Gastroesophageal sphincter (tissue), 4 donors: ENCODE results near the gene TRDN. TPM values are rescaled to one million over a fixed set of nuclear protein-coding genes. Genes with fewer than 3 reads are reported as not detected.

ENCODE experiments used
- ATAC-seq: fragments of 150-250 bp; one replicate; pipeline ENCODE4 v1.9.1; 2016; ENCODE audit warnings: mild to moderate bottlenecking, moderate library complexity
- H3K27ac ChIP-seq, 4 donors: fragments of 200-600 bp; sonication (generic) in 3 of 4; 1 replicate in 3 of 4; 2 replicates in 1 of 4; pipeline ENCODE4 v1.5.1; 2016 to 2019
- H3K27me3 ChIP-seq: fragments of 200-600 bp; sonication (generic); one replicate; pipeline ENCODE4 v1.5.1; 2019
- H3K36me3 ChIP-seq, 2 donors: fragments of 200-600 bp; sonication (generic); one replicate each; pipeline ENCODE4 v1.5.1; 2019; ENCODE audit warnings: control low read depth in 1 of 2
- H3K4me1 ChIP-seq, 3 donors: fragments of 200-600 bp; sonication (generic); 1 replicate in 2 of 3; 2 replicates in 1 of 3; pipeline ENCODE4 v1.5.1; 2016 to 2019; ENCODE audit warnings: control low read depth in 2 of 3
- H3K4me3 ChIP-seq, 2 donors: fragments of 200-600 bp; sonication (generic); one replicate each; pipeline ENCODE4 v1.5.1; 2019; ENCODE audit warnings: mild to moderate bottlenecking in 1 of 2, moderate library complexity in 1 of 2
- H3K9me3 ChIP-seq, 3 donors: fragments of 200-600 bp; sonication (generic); one replicate each; pipeline ENCODE4 v1.5.1; 2017 to 2019; ENCODE audit warnings: control low read depth in 2 of 3
- EP300 ChIP-seq: sonication (generic); formaldehyde crosslinking; IDR thresholded peaks from one replicate; pipeline ENCODE4 v1.6.1; 2017; ENCODE audit warnings: antibody characterized with exemption, mild to moderate bottlenecking
- POLR2A ChIP-seq, 2 donors: fragments of 450-650 bp; IDR thresholded peaks; one replicate each; pipeline ENCODE4 v1.6.1; 2017; ENCODE audit warnings: antibody characterized with exemption in 2 of 2, mild to moderate bottlenecking in 2 of 2, moderate library complexity in 1 of 2
- POLR2AphosphoS5 ChIP-seq: sonication (generic); formaldehyde crosslinking; IDR thresholded peaks from one replicate; pipeline ENCODE4 v1.6.1; 2017; ENCODE audit warnings: antibody characterized with exemption
- WGBS, 2 donors: methylation state at CpG; one replicate each; pipeline ENCODE4 v1.1.5; 2018; ENCODE audit warnings: low coverage in 1 of 2; 5-methylcytosine and 5-hydroxymethylcytosine counted together
- total RNA-seq, 4 donors: library from RNA; depleted of rRNA; stranded (reverse); fragments of >200 nt; gene quantifications; one replicate each; pipeline ENCODE4 v1.1.0, GENCODE V29; 2016
- TF ChIP-seq, protein P1 (sequence below), 4 experiments: fragments of 200-600 bp in 2 of 4; fragments of 450-650 bp in 2 of 4; sonication (generic) in 1 of 4; IDR thresholded peaks; one replicate each; pipeline ENCODE4 v1.5.1; 2017 to 2019; ENCODE audit warnings: antibody characterized with exemption in 4 of 4, mild to moderate bottlenecking in 2 of 4, moderate library complexity in 2 of 4

The TRDN gene
- total RNA-seq, 4 donors from 2014 or later = not detected

DNA sequence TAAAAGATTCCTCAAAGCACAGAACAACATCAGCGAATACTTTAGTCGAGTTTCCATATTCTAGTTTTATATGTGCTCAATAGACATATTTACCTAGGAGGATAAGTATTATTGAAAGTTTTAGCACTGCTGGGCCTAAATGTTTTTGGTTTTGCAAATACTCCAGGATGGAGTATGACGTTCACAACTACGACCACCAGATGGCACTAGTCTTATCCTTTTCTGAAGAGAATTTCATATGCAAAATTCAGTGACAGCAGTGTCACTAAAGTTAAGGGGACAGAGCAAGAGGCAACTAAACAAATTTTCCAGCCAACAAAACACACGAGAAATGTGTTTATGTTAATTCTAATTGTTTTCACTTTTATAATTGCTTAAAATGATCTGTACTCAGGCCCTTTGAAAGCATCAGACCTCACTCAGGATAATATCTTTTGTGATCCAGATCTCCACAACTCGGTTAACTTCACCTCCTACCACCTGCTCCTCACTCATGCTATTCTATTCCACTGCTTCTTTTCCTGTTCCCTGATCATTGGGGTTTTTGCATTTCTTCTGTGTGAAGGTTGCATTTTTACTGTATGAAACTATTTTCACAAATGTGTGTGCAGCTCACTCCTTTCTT is 220.8 kb downstream of the TRDN start:
- no peak for TF ChIP-seq POLR2AphosphoS5
- TF ChIP-seq, protein P1, sequence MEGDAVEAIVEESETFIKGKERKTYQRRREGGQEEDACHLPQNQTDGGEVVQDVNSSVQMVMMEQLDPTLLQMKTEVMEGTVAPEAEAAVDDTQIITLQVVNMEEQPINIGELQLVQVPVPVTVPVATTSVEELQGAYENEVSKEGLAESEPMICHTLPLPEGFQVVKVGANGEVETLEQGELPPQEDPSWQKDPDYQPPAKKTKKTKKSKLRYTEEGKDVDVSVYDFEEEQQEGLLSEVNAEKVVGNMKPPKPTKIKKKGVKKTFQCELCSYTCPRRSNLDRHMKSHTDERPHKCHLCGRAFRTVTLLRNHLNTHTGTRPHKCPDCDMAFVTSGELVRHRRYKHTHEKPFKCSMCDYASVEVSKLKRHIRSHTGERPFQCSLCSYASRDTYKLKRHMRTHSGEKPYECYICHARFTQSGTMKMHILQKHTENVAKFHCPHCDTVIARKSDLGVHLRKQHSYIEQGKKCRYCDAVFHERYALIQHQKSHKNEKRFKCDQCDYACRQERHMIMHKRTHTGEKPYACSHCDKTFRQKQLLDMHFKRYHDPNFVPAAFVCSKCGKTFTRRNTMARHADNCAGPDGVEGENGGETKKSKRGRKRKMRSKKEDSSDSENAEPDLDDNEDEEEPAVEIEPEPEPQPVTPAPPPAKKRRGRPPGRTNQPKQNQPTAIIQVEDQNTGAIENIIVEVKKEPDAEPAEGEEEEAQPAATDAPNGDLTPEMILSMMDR (IDR thresholded peaks at IDR 0.05) = peak; percentile 32 to 69 (median 52)
- Histone ChIP-seq H3K27ac (no peak overlapping the region), H3K27me3 (no peaks in the 10 kb centered on the region), H3K36me3 (no peaks in the 10 kb centered on the region), H3K4me3 (no peak overlapping the region), H3K9me3 (no peaks in the 10 kb centered on the region), H3K4me1 (no peaks in the 10 kb centered on the region)
- no peak for ATAC-seq
- WGBS, 2 donors = 12 to 15% methylated on average over 6 of the region's 6 CpGs

DNA sequence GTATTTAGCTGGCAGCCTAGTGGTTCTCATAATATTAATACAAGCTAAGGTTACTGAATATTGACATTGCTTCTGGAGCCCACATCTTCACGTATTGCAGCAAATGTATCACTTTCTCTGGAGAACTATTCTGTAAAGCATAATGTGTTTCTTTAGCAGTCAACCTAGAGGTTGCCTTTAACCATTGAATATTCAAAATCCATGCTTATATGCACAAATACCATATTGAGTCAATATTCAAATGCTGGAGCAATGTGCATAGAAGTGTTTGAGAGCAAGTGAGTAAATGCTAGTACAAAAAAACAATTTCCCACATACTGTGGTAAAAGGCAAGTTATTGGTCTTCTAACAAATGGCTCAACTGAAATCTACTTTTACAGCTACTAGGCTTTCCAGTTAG is 231.8 kb downstream of the TRDN start:
- Histone ChIP-seq H3K27ac (no peak overlapping the region), H3K4me3 (no peak overlapping the region), H3K4me1 (no peaks in the 10 kb centered on the region), H3K36me3 (no peaks in the 10 kb centered on the region), H3K27me3 (no peaks in the 10 kb centered on the region), H3K9me3 (no peaks in the 10 kb centered on the region)
- WGBS, 2 donors = 77 to 91% methylated on average over 1 of the region's 1 CpG
- no peak for ATAC-seq
- no peak for TF ChIP-seq POLR2AphosphoS5
- no peak for TF ChIP-seq EP300
- no peak for TF ChIP-seq POLR2A (IDR thresholded peaks at IDR 0.05)
- TF ChIP-seq, protein P1 (IDR thresholded peaks at IDR 0.05) = no peak

DNA sequence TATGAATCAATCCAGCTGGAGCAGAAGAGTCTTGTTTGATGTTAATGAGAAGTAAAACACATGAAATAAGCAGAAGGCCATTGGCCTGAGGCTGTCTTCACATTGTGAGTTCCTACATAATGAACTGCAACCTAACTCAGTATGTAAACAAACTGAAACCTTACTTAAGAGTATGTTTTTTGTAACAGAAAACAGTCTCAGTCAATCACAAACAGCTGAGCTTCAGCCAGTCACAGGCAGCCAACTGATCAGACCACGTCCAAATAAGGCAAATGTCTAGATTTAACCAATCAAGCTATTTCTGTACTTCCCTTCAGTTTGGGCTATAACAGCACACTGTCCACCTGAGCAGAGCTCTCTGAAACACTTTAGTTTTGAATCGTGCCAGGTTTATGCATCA is 234.7 kb downstream of the TRDN start:
- H3K4me3 ChIP-seq = no peak overlapping the region
- no peaks in the 10 kb centered on the region for H3K9me3 ChIP-seq
- H3K27me3 ChIP-seq = no peaks in the 10 kb centered on the region
- TF ChIP-seq POLR2AphosphoS5 = no peak
- no peak for TF ChIP-seq POLR2A (IDR thresholded peaks at IDR 0.05)
- no peak for TF ChIP-seq EP300
- TF ChIP-seq, protein P1 (IDR thresholded peaks at IDR 0.05) = no peak
- WGBS, 2 donors = 28 to 60% methylated on average over 2 of the region's 2 CpGs
- H3K27ac ChIP-seq = no peak overlapping the region
- H3K36me3 ChIP-seq = no peaks in the 10 kb centered on the region
- H3K4me1 ChIP-seq = no peaks in the 10 kb centered on the region
- no peak for ATAC-seq

DNA sequence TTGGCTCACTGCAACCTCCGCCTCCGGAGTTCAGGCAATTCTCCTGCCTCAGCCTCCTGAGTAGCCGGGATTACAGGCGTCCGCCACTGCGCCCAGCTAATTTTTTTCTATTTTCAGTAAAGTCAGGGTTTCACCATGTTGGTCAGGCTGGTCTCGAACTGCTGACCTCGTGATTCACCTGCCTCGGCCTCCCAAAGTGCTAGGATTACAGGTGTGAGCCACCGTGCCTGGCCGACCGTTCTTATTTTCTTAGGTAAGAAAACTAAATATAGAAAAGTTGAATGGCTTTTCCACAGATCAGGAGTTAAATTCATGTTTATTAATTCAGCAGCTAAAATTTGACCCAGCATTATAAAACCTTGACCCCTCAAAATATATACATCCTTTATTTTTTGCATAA is 238.7 kb downstream of the TRDN start:
- no peaks in the 10 kb centered on the region for H3K27me3 ChIP-seq
- TF ChIP-seq POLR2A (IDR thresholded peaks at IDR 0.05) (no peak), EP300 (no peak), POLR2AphosphoS5 (no peak)
- TF ChIP-seq, protein P1 (IDR thresholded peaks at IDR 0.05) = no peak
- H3K36me3 ChIP-seq = no peaks in the 10 kb centered on the region
- H3K27ac ChIP-seq = no peak overlapping the region
- no peak for ATAC-seq
- H3K9me3 ChIP-seq = no peaks in the 10 kb centered on the region
- no peak overlapping the region for H3K4me3 ChIP-seq
- 50 to 81% methylated on average over 2 to 11 of the region's 12 CpGs for WGBS, 2 donors
- no peaks in the 10 kb centered on the region for H3K4me1 ChIP-seq

DNA sequence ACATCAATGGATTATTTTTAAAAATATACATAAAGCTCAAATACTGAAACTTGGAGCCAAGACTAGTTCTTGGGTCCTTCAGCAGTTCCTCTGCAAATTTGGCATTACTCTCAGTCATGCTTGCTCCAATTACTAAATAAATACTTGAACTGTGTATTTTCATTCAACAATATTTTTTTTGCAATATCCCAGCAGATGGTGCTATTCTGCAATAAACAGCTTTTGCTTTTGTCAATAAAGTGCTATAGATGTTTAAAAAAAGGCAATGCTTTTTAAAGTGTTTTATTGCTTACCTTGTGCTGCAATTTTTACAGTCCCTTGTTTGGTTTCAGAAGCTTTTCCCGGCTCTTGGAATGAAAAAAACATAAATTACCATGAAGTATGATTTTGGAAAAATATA is 243.4 kb downstream of the TRDN start:
- Histone ChIP-seq H3K27me3 (no peaks in the 10 kb centered on the region), H3K36me3 (no peaks in the 10 kb centered on the region), H3K4me1 (no peaks in the 10 kb centered on the region), H3K9me3 (no peaks in the 10 kb centered on the region), H3K4me3 (no peak overlapping the region), H3K27ac (no peak overlapping the region)
- ATAC-seq = no peak
- TF ChIP-seq EP300 = no peak
- no peak for TF ChIP-seq POLR2A (IDR thresholded peaks at IDR 0.05)
- TF ChIP-seq, protein P1 (IDR thresholded peaks at IDR 0.05) = no peak
- TF ChIP-seq POLR2AphosphoS5 = no peak
- 18 to 35% methylated on average over 1 of the region's 1 CpG for WGBS, 2 donors
